Measurements from ENCODE around the gene RNF144B.

DNA sequence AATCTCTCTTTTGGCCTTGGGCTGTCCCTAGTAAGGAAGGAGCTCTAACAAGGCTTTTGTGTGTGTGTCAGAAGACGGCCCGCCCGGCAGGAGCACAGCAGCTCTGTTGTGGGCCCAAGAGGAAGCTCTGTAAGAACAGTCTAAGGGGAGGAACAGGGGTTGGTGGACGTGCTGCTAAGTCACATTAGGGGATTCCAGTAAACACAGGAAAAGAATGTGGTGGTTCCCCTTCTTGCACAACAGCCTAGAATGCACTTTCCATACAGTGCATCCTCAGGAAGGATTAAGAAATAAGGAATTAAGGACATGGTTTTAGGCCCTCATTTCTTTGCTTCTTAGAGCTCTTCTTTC is 114.5 kb downstream of the RNF144B start:
- TF ChIP-seq, protein P1, sequence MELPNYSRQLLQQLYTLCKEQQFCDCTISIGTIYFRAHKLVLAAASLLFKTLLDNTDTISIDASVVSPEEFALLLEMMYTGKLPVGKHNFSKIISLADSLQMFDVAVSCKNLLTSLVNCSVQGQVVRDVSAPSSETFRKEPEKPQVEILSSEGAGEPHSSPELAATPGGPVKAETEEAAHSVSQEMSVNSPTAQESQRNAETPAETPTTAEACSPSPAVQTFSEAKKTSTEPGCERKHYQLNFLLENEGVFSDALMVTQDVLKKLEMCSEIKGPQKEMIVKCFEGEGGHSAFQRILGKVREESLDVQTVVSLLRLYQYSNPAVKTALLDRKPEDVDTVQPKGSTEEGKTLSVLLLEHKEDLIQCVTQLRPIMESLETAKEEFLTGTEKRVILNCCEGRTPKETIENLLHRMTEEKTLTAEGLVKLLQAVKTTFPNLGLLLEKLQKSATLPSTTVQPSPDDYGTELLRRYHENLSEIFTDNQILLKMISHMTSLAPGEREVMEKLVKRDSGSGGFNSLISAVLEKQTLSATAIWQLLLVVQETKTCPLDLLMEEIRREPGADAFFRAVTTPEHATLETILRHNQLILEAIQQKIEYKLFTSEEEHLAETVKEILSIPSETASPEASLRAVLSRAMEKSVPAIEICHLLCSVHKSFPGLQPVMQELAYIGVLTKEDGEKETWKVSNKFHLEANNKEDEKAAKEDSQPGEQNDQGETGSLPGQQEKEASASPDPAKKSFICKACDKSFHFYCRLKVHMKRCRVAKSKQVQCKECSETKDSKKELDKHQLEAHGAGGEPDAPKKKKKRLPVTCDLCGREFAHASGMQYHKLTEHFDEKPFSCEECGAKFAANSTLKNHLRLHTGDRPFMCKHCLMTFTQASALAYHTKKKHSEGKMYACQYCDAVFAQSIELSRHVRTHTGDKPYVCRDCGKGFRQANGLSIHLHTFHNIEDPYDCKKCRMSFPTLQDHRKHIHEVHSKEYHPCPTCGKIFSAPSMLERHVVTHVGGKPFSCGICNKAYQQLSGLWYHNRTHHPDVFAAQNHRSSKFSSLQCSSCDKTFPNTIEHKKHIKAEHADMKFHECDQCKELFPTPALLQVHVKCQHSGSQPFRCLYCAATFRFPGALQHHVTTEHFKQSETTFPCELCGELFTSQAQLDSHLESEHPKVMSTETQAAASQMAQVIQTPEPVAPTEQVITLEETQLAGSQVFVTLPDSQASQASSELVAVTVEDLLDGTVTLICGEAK (IDR thresholded peaks at IDR 0.05; ENCODE audit: borderline replicate concordance) = no peak
- TF ChIP-seq RB1 (IDR thresholded peaks at IDR 0.05; ENCODE audit: borderline replicate concordance) (no peak), EZH2 (IDR thresholded peaks at IDR 0.05; ENCODE audit: borderline replicate concordance, control insufficient read depth, low read depth, low read length) (no peak), EED (IDR thresholded peaks at IDR 0.05; ENCODE audit: low read depth) (no peak), SP1 (IDR thresholded peaks at IDR 0.05; ENCODE audit: low read depth, low read length) (no peak), JUND (IDR thresholded peaks at IDR 0.05; ENCODE audit: low read depth, low read length) (no peak)
- TF ChIP-seq, protein P2, sequence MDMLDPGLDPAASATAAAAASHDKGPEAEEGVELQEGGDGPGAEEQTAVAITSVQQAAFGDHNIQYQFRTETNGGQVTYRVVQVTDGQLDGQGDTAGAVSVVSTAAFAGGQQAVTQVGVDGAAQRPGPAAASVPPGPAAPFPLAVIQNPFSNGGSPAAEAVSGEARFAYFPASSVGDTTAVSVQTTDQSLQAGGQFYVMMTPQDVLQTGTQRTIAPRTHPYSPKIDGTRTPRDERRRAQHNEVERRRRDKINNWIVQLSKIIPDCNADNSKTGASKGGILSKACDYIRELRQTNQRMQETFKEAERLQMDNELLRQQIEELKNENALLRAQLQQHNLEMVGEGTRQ (IDR thresholded peaks at IDR 0.05; ENCODE audit: borderline replicate concordance, low read depth, low read length) = no peak
- TF ChIP-seq, protein P3, sequence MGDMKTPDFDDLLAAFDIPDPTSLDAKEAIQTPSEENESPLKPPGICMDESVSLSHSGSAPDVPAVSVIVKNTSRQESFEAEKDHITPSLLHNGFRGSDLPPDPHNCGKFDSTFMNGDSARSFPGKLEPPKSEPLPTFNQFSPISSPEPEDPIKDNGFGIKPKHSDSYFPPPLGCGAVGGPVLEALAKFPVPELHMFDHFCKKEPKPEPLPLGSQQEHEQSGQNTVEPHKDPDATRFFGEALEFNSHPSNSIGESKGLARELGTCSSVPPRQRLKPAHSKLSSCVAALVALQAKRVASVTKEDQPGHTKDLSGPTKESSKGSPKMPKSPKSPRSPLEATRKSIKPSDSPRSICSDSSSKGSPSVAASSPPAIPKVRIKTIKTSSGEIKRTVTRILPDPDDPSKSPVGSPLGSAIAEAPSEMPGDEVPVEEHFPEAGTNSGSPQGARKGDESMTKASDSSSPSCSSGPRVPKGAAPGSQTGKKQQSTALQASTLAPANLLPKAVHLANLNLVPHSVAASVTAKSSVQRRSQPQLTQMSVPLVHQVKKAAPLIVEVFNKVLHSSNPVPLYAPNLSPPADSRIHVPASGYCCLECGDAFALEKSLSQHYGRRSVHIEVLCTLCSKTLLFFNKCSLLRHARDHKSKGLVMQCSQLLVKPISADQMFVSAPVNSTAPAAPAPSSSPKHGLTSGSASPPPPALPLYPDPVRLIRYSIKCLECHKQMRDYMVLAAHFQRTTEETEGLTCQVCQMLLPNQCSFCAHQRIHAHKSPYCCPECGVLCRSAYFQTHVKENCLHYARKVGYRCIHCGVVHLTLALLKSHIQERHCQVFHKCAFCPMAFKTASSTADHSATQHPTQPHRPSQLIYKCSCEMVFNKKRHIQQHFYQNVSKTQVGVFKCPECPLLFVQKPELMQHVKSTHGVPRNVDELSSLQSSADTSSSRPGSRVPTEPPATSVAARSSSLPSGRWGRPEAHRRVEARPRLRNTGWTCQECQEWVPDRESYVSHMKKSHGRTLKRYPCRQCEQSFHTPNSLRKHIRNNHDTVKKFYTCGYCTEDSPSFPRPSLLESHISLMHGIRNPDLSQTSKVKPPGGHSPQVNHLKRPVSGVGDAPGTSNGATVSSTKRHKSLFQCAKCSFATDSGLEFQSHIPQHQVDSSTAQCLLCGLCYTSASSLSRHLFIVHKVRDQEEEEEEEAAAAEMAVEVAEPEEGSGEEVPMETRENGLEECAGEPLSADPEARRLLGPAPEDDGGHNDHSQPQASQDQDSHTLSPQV (IDR thresholded peaks at IDR 0.05) = no peak
